ENCODE data around the gene HSPG2.
"Not testable (repeated sequence)": the region's sequence is repeated elsewhere in the genome, so short reads cannot be mapped to it uniquely, and the experiment has no call there.

Gene HSPG2

GRCh38 chr1:21840981-21841380 lies 96.1 kb downstream of the HSPG2 start:
- DNase-seq: no peak

- no peak for DNase-seq
These were observed 97.6 kb downstream of the HSPG2 start for GRCh38 chr1:21839337-21840037.

- no peak for DNase-seq
These were observed 98.6 kb downstream of the HSPG2 start for GRCh38 chr1:21838359-21839157.

- DNase-seq: no peak
These were observed 99.6 kb downstream of the HSPG2 start for GRCh38 chr1:21837476-21837875.

- DNase-seq: no peak
These were observed 100.4 kb downstream of the HSPG2 start for GRCh38 chr1:21836729-21837128.

GRCh38 chr1:21836010-21836409 lies 101.1 kb downstream of the HSPG2 start:
- no peak for DNase-seq

GRCh38 chr1:21834666-21835065 lies 102.4 kb downstream of the HSPG2 start:
- DNase-seq: no peak

- DNase-seq: no peak
These were observed 103.0 kb downstream of the HSPG2 start for GRCh38 chr1:21834094-21834493.

- DNase-seq: no peak
These were observed 103.6 kb downstream of the HSPG2 start for GRCh38 chr1:21833392-21833976.

- DNase-seq: no peak
These were observed 105.6 kb downstream of the HSPG2 start for GRCh38 chr1:21831454-21831970.

GRCh38 chr1:21830792-21831453 lies 106.2 kb downstream of the HSPG2 start:
- DNase-seq: no peak

- DNase-seq: no peak
These were observed 107.8 kb downstream of the HSPG2 start for GRCh38 chr1:21829294-21829693.

GRCh38 chr1:21828506-21829210 lies 108.5 kb downstream of the HSPG2 start:
- DNase-seq: no peak

- no peak for DNase-seq
These were observed 109.0 kb downstream of the HSPG2 start for GRCh38 chr1:21828075-21828474.

GRCh38 chr1:21827141-21827679 lies 109.9 kb downstream of the HSPG2 start:
- no peak for DNase-seq

- not testable (repeated sequence) for DNase-seq
These were observed 110.4 kb downstream of the HSPG2 start for GRCh38 chr1:21826694-21827093.

- DNase-seq: no peak
These were observed 111.7 kb downstream of the HSPG2 start for GRCh38 chr1:21825393-21825792.

GRCh38 chr1:21824926-21825325 lies 112.2 kb downstream of the HSPG2 start:
- DNase-seq: no peak

GRCh38 chr1:21823980-21824702 lies 113.0 kb downstream of the HSPG2 start:
- no peak for DNase-seq

- no peak for DNase-seq
These were observed 113.7 kb downstream of the HSPG2 start for GRCh38 chr1:21823206-21823979.

GRCh38 chr1:21822349-21822748 lies 114.8 kb downstream of the HSPG2 start:
- DNase-seq: no peak

Data from SHP77 treated with DMSO at 0.1 percent for 48 hours (cell line).